Stimulated activated CD4-positive, alpha-beta T cell treated with anti-CD3 and anti-CD28 coated beads, Interleukin-1b, Interleukin-23, amount 100 ng/mL, for 24 hours (primary cell): ENCODE measurements around the gene CLEC11A.

Experiments used
- DNase-seq, 4 experiments: peaks; one replicate each; pipeline ENCODE4 v3.0.0-alpha.2; 2020; ENCODE audit warnings: low read depth in 4 of 4, low spot score in 1 of 4

The CLEC11A gene

DNA sequence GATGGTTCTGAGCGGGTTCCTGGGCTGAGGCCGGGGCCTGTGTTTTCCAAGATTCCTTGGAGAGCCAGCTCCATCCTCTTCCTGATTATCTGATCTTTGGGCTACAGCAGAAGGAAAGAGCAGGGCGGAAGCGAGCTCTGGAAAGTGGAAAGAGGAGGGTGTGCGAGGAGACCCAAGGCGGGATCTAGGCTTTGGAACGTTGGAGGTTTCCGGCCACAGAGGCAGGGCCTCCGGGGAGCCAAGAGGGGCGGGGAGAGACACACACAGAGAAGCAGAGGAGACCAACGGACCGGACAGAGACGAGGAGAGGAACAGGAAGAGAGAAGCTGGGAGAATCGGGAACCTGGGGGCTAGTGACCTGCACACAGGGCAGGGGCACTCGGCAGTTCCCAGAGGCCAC lies at the start of gene CLEC11A:
Gene CLEC11A, plus strand, starts transcription at position 296 of the 400 bp plus-strand sequence. CDS start 162 bp downstream, outside the sequence.
- DNase-seq, result no peak

DNA sequence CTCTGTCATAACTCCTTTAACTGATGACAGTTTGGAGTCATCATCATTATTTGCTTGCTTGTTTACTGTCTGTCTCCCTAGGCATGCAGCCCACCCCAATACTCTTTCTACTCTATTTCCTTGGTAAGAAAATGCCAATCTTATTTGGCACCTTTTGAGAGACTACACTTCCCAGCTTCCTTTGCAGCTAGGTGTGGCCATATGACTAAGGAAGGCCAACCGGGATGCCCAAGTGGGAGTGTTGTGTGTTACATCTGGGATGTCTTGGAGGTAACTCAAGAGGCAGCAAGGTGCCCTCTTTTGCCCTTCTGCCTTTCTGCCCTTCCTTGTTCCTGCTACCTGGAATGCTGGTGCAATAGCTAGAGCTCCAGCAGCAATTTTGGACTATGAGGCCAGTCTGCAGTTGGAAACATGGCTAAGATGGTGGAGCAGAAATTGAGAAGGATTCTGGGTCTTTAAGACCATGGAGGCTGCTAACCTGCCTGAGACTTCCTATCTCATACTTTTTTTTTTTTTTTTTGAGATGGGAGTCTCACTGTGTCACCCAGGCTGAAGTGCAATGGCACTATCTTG lies 46.5 kb upstream of the CLEC11A start:
- no peak for DNase-seq

DNA sequence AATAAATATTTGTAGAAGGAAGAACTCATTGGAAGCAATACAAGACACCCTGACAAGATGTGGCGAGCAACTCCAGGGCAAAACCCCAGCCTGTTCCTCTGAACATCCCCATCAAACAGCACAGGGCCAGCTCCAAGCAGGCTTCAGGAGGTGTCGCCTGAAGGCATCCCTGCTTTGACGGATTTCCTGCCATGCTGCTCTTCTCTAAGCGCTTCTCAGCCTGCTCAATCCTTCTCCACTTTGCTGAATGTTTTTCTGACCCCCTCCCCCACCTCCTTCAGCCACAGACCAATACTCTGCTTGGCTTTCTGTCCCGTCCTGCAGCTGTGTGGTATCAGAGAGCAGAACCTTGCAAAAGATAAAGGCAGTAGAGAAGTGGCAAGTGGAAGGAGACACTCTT lies 45.5 kb upstream of the CLEC11A start:
- no peak for DNase-seq

- DNase-seq, result no peak
These were observed 44.8 kb upstream of the CLEC11A start for GRCh38 chr19:50678323-50678722.

GRCh38 chr19:50679177-50680125 lies 43.7 kb upstream of the CLEC11A start:
- DNase-seq, result peak; percentile 21 to 73 (median 60)

GRCh38 chr19:50686310-50687032 lies 36.7 kb upstream of the CLEC11A start:
- DNase-seq, result no peak

DNA sequence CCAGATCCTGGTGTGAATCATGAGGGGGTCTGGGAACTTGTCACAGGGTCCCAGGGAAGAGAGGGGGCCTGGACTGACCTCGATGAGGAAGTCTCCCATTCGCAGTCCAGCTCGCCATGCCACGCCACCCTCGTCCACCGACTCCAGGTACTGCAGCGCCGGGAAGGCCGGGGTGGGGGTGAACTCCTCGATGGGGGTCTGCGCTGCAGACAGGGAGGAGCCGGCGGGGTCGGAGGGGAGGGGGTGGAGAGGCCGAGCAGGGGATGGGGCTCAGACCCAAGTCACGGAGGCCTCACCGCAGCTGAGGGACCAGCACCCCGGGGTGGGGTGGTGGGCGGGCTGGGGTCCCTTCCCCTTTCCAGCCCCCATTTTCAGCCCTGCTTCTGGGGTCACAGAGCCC lies 34.4 kb upstream of the CLEC11A start:
- no peak for DNase-seq

DNA sequence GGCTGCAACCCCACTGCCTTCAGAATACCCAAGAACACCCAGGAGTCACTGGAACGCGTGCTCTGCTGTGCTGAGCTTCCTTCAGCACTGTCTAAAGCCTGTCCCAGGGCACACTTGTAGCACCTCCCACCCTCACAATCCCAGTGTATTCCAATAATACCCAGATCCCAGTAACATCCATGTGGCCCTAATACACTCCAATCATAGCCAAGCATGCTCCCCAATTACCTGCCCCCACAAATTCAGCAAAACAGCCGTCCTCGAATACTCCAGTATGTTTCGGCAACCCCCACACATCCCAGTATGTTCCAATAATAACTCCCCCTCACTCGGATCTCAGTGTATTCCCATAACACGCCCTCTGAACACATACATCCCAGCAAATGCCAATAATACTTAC lies 32.7 kb upstream of the CLEC11A start:
- DNase-seq, result no peak

- DNase-seq, result no peak
These were observed 29.8 kb upstream of the CLEC11A start for GRCh38 chr19:50693064-50693975.

DNA sequence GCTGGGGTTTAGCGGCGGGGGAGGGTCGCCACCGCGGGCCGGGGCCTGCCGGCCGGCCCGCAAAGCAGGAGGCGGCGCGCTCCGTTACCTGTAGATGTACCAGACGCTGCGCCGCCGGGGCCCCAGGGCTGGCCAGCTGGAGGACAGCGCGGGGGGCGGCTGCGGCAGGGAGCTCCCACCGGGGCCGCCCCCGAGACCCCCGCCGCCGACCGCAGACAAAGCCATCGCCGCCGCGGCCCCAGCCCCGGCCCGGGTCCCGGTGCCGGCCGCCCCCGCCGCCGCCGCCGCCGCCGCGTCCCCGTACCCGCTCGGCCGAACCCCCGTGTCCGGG lies 28.4 kb upstream of the CLEC11A start:
- no peak for DNase-seq

DNA sequence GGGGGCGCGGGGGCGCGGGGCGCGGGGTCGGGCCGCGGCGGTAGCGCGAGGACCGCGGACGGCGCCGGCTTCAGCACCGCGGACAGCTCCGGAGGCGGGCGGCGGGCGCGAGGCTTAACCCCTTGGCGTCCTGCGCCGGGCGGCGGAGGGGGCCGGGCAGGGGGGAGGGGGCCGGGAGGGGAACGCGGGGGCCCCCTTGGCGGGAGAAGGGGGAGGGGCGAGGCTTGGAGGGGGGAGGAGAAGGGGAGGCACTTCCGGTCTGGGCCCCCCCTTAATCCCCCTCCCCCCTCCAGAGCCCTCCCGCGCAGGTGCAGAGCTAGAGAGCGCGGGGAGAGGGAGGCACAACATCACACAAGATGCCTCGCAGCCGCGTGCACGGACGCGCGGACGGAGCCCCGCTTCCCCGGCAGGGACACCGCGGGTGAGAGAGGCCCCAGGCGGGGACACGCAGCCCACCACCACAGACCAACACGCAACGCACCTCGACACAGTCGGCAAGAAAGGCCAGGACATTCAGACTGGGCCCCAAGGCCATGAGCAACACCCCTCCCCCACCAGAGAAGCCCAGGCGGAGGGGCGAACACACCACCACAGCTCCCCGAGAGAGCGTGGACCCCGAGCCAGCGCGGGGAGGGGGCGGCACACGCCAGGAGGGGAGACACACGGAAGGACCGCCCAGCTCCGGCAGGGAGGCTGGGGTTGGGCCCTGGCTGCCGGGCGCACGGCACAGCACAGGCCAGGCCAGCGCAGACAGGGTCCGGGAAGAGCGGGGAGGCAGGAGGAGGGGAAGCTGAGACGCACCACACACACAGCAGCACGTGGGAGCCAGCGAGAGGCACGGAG lies 27.7 kb upstream of the CLEC11A start:
- no peak for DNase-seq

- DNase-seq, result no peak
These were observed 27.1 kb upstream of the CLEC11A start for GRCh38 chr19:50696094-50696483.

DNA sequence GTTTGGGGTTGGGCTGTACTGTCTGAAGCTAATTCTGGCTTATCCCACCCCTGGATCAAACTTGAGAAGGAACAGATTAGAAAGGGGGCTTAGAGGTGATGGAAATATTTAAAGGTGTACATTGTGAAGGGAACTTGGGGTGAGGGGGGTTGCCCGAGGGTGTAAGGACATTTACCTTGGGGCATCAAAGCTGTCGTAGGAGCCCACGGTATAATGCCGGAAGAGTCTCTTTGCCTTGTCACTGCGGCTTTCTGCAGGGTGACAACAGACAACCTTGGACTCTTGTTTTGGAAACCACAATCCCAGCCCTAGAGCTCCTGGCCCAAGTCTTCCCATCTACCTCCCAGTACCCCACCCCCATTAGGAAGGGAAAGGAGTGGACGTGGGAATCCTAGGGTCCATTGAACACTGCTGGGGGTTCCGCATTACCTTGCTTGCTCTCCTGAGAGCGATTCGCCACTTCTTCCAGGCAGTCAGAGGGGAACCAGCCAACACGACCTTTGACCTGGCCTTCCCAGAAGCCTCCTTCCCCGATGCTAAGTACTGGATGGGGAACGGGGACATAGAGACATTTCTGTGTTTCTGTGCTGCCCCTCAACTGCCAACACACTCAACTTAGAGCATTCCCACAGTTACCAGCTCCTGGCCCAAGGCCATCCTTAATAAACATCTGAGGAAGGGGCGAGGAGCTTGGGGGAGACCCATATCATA lies 25.6 kb upstream of the CLEC11A start:
- no peak for DNase-seq

- no peak for DNase-seq
These were observed 21.7 kb upstream of the CLEC11A start for GRCh38 chr19:50701367-50701985.

GRCh38 chr19:50702158-50702870 lies 20.9 kb upstream of the CLEC11A start:
- no peak for DNase-seq

DNA sequence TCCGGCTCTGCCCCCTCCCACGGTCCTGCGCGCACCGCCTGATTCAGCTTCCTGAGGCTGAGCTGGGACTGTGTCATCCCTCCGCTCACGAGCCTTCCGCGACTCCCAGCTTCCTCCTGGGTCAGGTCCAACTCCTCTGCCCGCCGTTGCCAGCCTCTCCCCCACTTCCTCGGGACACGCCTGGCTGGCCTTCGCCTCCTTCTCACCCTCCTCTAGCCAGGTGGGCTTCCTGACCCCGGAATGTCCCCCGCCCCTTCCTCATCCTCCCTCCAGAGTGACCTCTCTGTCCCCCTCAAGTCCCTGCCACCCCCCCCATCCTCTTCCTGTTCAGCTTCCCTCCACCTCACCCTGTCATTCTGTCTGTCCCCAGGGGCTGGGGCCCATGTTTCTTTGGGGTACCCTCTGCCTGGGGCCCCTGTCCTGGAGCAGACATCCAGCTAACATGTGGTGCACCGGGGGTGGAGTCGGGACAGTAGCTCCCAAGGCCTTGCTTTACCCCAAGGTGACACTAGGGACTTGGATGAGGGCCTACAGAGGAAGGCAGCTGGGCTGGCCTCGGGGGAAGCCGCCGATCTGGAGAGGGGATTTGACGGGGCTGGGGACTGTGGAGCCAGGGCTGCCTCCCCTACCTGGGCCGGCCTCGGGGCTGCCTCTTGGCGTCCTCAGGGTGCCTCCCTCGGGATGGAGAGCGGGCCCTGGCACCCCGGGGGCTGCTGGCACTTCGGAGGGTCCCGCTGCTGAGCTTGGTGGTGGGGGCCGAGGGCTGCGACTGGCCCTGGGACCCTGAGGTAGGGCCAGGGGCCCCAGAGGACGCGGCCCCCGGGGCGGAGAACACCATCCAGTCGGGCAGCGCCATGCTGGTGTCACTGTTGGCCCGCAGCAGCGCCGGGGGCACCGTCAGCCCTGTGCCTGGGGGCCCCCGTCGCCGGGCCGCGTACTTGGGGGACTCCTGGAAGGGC lies 20.0 kb upstream of the CLEC11A start:
- no peak for DNase-seq
